GM19467 (cell line): ENCODE results near the gene MDFI.
"Not testable (repeated sequence)": the region's sequence is repeated elsewhere in the genome, so short reads cannot be mapped to it uniquely, and the experiment has no call there.

ENCODE experiments used
- ATAC-seq: cut with Tn5 transposase; IDR thresholded peaks from one replicate; pipeline ENCODE4 v1.9.1; 2021; ENCODE audit warnings: mild to moderate bottlenecking, moderate library complexity; ENCODE audit not compliant: unreplicated experiment

Gene MDFI

GRCh38 chr6:41602422-41602743 lies 35.9 kb upstream of the MDFI start:
- ATAC-seq, result no peak

- ATAC-seq, result no peak
These were observed 35.2 kb upstream of the MDFI start for GRCh38 chr6:41602864-41603608.

GRCh38 chr6:41604006-41604405 lies 34.3 kb upstream of the MDFI start:
- no peak for ATAC-seq

- ATAC-seq, result no peak
These were observed 32.6 kb upstream of the MDFI start for GRCh38 chr6:41605649-41606048.

GRCh38 chr6:41607036-41607435 lies 31.2 kb upstream of the MDFI start:
- no peak for ATAC-seq

GRCh38 chr6:41607736-41608135 lies 30.5 kb upstream of the MDFI start:
- ATAC-seq, result no peak

- no peak for ATAC-seq
These were observed 29.7 kb upstream of the MDFI start for GRCh38 chr6:41608443-41609151.

- ATAC-seq, result no peak
These were observed 23.6 kb upstream of the MDFI start for GRCh38 chr6:41614715-41615114.

- no peak for ATAC-seq
These were observed 23.0 kb upstream of the MDFI start for GRCh38 chr6:41615311-41615710.

- no peak for ATAC-seq
These were observed 19.7 kb upstream of the MDFI start for GRCh38 chr6:41618598-41618997.

GRCh38 chr6:41619193-41619592 lies 19.1 kb upstream of the MDFI start:
- ATAC-seq, result not testable (repeated sequence)

GRCh38 chr6:41621367-41621766 lies 16.9 kb upstream of the MDFI start:
- ATAC-seq, result no peak

- no peak for ATAC-seq
These were observed 16.5 kb upstream of the MDFI start for GRCh38 chr6:41621802-41622201.

- no peak for ATAC-seq
These were observed 15.9 kb upstream of the MDFI start for GRCh38 chr6:41622206-41622988.

GRCh38 chr6:41623330-41623729 lies 14.9 kb upstream of the MDFI start:
- no peak for ATAC-seq

GRCh38 chr6:41624621-41625380 lies 13.5 kb upstream of the MDFI start:
- no peak for ATAC-seq

- ATAC-seq, result no peak
These were observed 12.8 kb upstream of the MDFI start for GRCh38 chr6:41625442-41625841.

- ATAC-seq, result no peak
These were observed 12.2 kb upstream of the MDFI start for GRCh38 chr6:41626022-41626421.

GRCh38 chr6:41626917-41627316 lies 11.4 kb upstream of the MDFI start:
- no peak for ATAC-seq

- no peak for ATAC-seq
These were observed 9.1 kb upstream of the MDFI start for GRCh38 chr6:41629128-41629527.

GRCh38 chr6:41630069-41630468 lies 8.2 kb upstream of the MDFI start:
- ATAC-seq, result no peak
